Esophagus squamous epithelium (tissue), 4 donors: Measurements from ENCODE around the gene SMC4.

Experiments
- CTCF ChIP-seq, 6 experiments: fragments of 450-650 bp in 4 of 6; fragments of 200-600 bp in 2 of 6; sonication (generic) in 2 of 6; IDR thresholded peaks; one replicate each; pipeline ENCODE4 v1.5.1; 2016 to 2019; ENCODE audit warnings: antibody characterized with exemption in 6 of 6, mild to moderate bottlenecking in 4 of 6, moderate library complexity in 4 of 6
- POLR2A ChIP-seq, 4 donors: fragments of 450-650 bp; IDR thresholded peaks; one replicate each; pipeline ENCODE4 v1.6.1; 2017; ENCODE audit warnings: antibody characterized with exemption in 4 of 4, mild to moderate bottlenecking in 4 of 4, moderate library complexity in 3 of 4

DNA sequence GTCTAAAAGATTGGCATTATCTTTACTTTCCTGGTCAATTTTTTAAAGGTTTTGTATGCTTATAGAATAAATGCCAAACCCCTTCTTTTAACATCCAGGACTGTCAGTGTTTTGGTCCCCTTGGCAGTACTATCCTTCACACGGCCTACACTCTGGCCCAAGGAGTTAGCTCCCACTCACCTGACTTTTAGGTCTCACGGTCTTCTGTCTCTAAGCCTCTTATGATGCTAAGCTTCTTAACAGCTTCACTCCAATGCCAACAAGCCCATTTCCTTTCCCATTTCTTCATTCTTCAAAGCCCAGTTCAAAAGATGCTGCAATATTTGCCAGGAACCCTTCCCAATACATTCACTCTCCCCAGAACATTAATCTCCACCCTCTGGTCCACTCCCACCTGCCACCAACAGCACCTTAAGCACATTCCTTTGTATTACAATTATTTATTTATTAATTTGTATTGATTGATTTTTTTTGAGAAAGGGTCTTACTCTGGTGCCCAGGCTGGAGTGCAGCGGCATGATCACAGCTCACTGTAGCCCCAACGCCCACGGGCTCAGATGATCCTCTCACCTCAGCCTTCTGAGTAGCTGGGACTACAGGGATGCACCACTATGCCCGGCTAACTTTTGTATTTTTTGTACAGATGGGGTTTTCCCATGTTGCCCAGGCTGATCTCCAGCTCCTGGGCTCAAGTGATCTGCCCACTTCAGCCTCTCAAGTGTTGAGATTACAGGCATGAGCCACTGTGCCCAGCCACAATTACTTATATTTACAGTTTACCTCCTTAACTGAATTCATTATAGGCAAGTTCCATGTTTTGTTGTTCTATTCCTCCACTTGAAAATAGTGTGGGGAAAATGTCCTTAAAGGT, 28.2 kb upstream of the SMC4 start:
- TF ChIP-seq CTCF (IDR thresholded peaks at IDR 0.05) = no peak
- no peak for TF ChIP-seq POLR2A (IDR thresholded peaks at IDR 0.05)
